ENCODE results near the gene BMPER.

GRCh38 chr7:33970536-33970935 is 65.2 kb downstream of the BMPER start:
- no peak for TF ChIP-seq POLR2AphosphoS5 (IDR thresholded peaks at IDR 0.05; ENCODE audit: low read depth, low read length)
- no peak for TF ChIP-seq TAF1 (IDR thresholded peaks at IDR 0.05; ENCODE audit: borderline replicate concordance, low read depth, low read length)

All from GM12892 (cell line).